Measurements from ENCODE around the gene PDE3B.

The PDE3B gene

GRCh38 chr11:14617241-14618027 lies 26.2 kb upstream of the PDE3B start:
- in situ Hi-C loops (cut with HindIII; ENCODE audit: low sequenced_read_pairs) = no loop called here
- no peak for DNase-seq (ENCODE audit: low read depth, low spot score)
- no peak for TF ChIP-seq CTCF (IDR thresholded peaks at IDR 0.05; ENCODE audit: low read depth, low read length)
- H3K4me3 ChIP-seq (ENCODE audit: low read depth, low read length) = no peak overlapping the region

- no peak overlapping the region for H3K4me3 ChIP-seq (ENCODE audit: low read depth, low read length)
- TF ChIP-seq CTCF (IDR thresholded peaks at IDR 0.05; ENCODE audit: low read depth, low read length) = no peak
- in situ Hi-C loops (cut with HindIII; ENCODE audit: low sequenced_read_pairs) = no loop called here
- no peak for DNase-seq (ENCODE audit: low read depth, low spot score)
Measured at GRCh38 chr11:14618060-14618459, 25.5 kb upstream of the PDE3B start.

GRCh38 chr11:14619603-14620531 lies 23.7 kb upstream of the PDE3B start:
- DNase-seq (ENCODE audit: low read depth, low spot score) = peak; percentile 19
- in situ Hi-C loops (cut with HindIII; ENCODE audit: low sequenced_read_pairs) = no loop called here
- no peak for TF ChIP-seq CTCF (IDR thresholded peaks at IDR 0.05; ENCODE audit: low read depth, low read length)
- no peak overlapping the region for H3K4me3 ChIP-seq (ENCODE audit: low read depth, low read length)

- in situ Hi-C loops (cut with HindIII; ENCODE audit: low sequenced_read_pairs) = no loop called here
- DNase-seq (ENCODE audit: low read depth, low spot score) = no peak
- no peak for TF ChIP-seq CTCF (IDR thresholded peaks at IDR 0.05; ENCODE audit: low read depth, low read length)
- H3K4me3 ChIP-seq (ENCODE audit: low read depth, low read length) = no peak overlapping the region
Measured at GRCh38 chr11:14622223-14622954, 21.2 kb upstream of the PDE3B start.

GRCh38 chr11:14623036-14623435 lies 20.6 kb upstream of the PDE3B start:
- TF ChIP-seq CTCF (IDR thresholded peaks at IDR 0.05; ENCODE audit: low read depth, low read length) = no peak
- H3K4me3 ChIP-seq (ENCODE audit: low read depth, low read length) = no peak overlapping the region
- DNase-seq (ENCODE audit: low read depth, low spot score) = no peak
- in situ Hi-C loops (cut with HindIII; ENCODE audit: low sequenced_read_pairs) = no loop called here

- in situ Hi-C loops (cut with HindIII; ENCODE audit: low sequenced_read_pairs) = no loop called here
- H3K4me3 ChIP-seq (ENCODE audit: low read depth, low read length) = no peak overlapping the region
- no peak for TF ChIP-seq CTCF (IDR thresholded peaks at IDR 0.05; ENCODE audit: low read depth, low read length)
- no peak for DNase-seq (ENCODE audit: low read depth, low spot score)
Measured at GRCh38 chr11:14625586-14626205, 17.9 kb upstream of the PDE3B start.
